SU-DHL-6 (cell line): ENCODE results near the gene EDARADD.

Experiments used
- H2AFZ ChIP-seq: fragments of 200-600 bp; sonication (generic); 2 replicates; pipeline ENCODE4 v1.6.1; 2014; ENCODE audit warnings: low read depth, mild to moderate bottlenecking, moderate library complexity, mixed read lengths, antibody characterized with exemption, low read length; ENCODE audit not compliant: severe bottlenecking
- H3F3A ChIP-seq: fragments of 200-600 bp; shearing (Covaris generic); 2 replicates; pipeline ENCODE4 v1.6.0; 2016; ENCODE audit warnings: antibody characterized with exemption, mild to moderate bottlenecking; ENCODE audit not compliant: insufficient read depth
- H3K27ac ChIP-seq: fragments of 200-600 bp; sonication (generic); 2 replicates; pipeline ENCODE4 v1.5.1; 2016; ENCODE audit warnings: low read depth, mild to moderate bottlenecking, low read length, moderate library complexity, mixed read lengths
- H3K27me3 ChIP-seq: fragments of 200-600 bp; sonication (generic), shearing (Covaris generic); 2 replicates; pipeline ENCODE4 v1.6.0; 2014; ENCODE audit warnings: mild to moderate bottlenecking, low read length
- H3K36me3 ChIP-seq: fragments of 200-600 bp; sonication (generic); 2 replicates; pipeline ENCODE4 v1.6.1; 2014; ENCODE audit warnings: mild to moderate bottlenecking, low read length, mixed read lengths
- H3K4me2 ChIP-seq: fragments of 300-600, 200-600 bp; shearing (Covaris generic), sonication (generic); 2 replicates; pipeline ENCODE4 v1.6.0; 2014; ENCODE audit warnings: low read length, low read depth, mild to moderate bottlenecking; ENCODE audit not compliant: poor library complexity, severe bottlenecking
- H3K4me3 ChIP-seq: fragments of 200-600 bp; sonication (generic); 2 replicates; pipeline ENCODE4 v1.5.1; 2014; ENCODE audit warnings: antibody characterized with exemption, low read length, mild to moderate bottlenecking, mixed read lengths; ENCODE audit not compliant: insufficient read depth, poor library complexity, severe bottlenecking
- H3K79me2 ChIP-seq: fragments of 200-600 bp; sonication (generic); 2 replicates; pipeline ENCODE4 v1.6.1; 2014; ENCODE audit warnings: mild to moderate bottlenecking, low read length, moderate library complexity; ENCODE audit not compliant: insufficient read depth
- H3K9ac ChIP-seq: fragments of 200-600 bp; sonication (generic); 2 replicates; pipeline ENCODE4 v1.7.0; 2014; ENCODE audit warnings: mild to moderate bottlenecking, low read length
- H3K9me2 ChIP-seq: fragments of 200-600 bp; sonication (generic); replicated peaks from 2 replicates; pipeline ENCODE4 v1.6.1; 2014; ENCODE audit warnings: low read length; ENCODE audit not compliant: insufficient read depth
- H3K9me3 ChIP-seq: fragments of 200-600 bp; sonication (generic); 2 replicates; pipeline ENCODE4 v1.6.1; 2014; ENCODE audit warnings: low read length, mixed read lengths; ENCODE audit not compliant: insufficient read depth
- H4K20me1 ChIP-seq: fragments of 200-600 bp; sonication (generic); 2 replicates; pipeline ENCODE4 v1.6.1; 2014; ENCODE audit warnings: low read depth, mild to moderate bottlenecking, antibody characterized with exemption, low read length, moderate library complexity, mixed read lengths
- CTCF ChIP-seq: fragments of 200-600 bp; sonication (generic); IDR thresholded peaks from one replicate; pipeline ENCODE4 v1.5.1; 2017; ENCODE audit warnings: antibody characterized with exemption, mild to moderate bottlenecking, low read length, moderate library complexity; ENCODE audit not compliant: insufficient read depth, poor library complexity, severe bottlenecking
- EZH2phosphoT487 ChIP-seq: fragments of 200-600 bp; sonication (generic), shearing (Covaris generic); conservative IDR thresholded peaks from 2 replicates; pipeline ENCODE4 v1.6.1; 2018; ENCODE audit warnings: mild to moderate bottlenecking, antibody characterized with exemption, low read length, moderate library complexity, mixed read lengths

The EDARADD gene

GRCh38 chr1:236377832-236378535 lies 16.1 kb upstream of the EDARADD start:
- no peak overlapping the region for H2AFZ ChIP-seq
- no peak overlapping the region for H3K9ac ChIP-seq
- no peaks in the 10 kb centered on the region for H4K20me1 ChIP-seq
- H3K9me3 ChIP-seq: no peaks in the 10 kb centered on the region
- H3F3A ChIP-seq: no peaks in the 10 kb centered on the region
- H3K79me2 ChIP-seq: no peaks in the 10 kb centered on the region
- H3K4me2 ChIP-seq: no peak overlapping the region
- no peak overlapping the region for H3K4me3 ChIP-seq
- no peaks in the 10 kb centered on the region for H3K9me2 ChIP-seq
- H3K27ac ChIP-seq: no peak overlapping the region
- no peaks in the 10 kb centered on the region for H3K27me3 ChIP-seq
- H3K36me3 ChIP-seq: no peaks in the 10 kb centered on the region
- TF ChIP-seq CTCF: no peak

- H3K27ac ChIP-seq: no peak overlapping the region
- H3K9ac ChIP-seq: no peak overlapping the region
- no peaks in the 10 kb centered on the region for H3F3A ChIP-seq
- no peaks in the 10 kb centered on the region for H4K20me1 ChIP-seq
- H2AFZ ChIP-seq: no peak overlapping the region
- no peaks in the 10 kb centered on the region for H3K9me3 ChIP-seq
- no peaks in the 10 kb centered on the region for H3K36me3 ChIP-seq
- no peaks in the 10 kb centered on the region for H3K9me2 ChIP-seq
- no peaks in the 10 kb centered on the region for H3K27me3 ChIP-seq
- no peaks in the 10 kb centered on the region for H3K79me2 ChIP-seq
- TF ChIP-seq EZH2phosphoT487: no peak
- TF ChIP-seq CTCF: no peak
- H3K4me3 ChIP-seq: no peak overlapping the region
- no peak overlapping the region for H3K4me2 ChIP-seq
Observed at GRCh38 chr1:236381565-236382158, 12.4 kb upstream of the EDARADD start.

GRCh38 chr1:236388332-236388731 lies 5.8 kb upstream of the EDARADD start:
- Histone ChIP-seq H3K4me3 (no peak overlapping the region), H3K9me3 (no peaks in the 10 kb centered on the region), H3K9me2 (no peaks in the 10 kb centered on the region), H3F3A (no peaks in the 10 kb centered on the region), H3K4me2 (no peak overlapping the region), H3K9ac (no peak overlapping the region), H3K79me2 (no peaks in the 10 kb centered on the region), H2AFZ (no peak overlapping the region), H3K27me3 (no peaks in the 10 kb centered on the region), H3K27ac (no peak overlapping the region), H3K36me3 (no peaks in the 10 kb centered on the region), H4K20me1 (no peaks in the 10 kb centered on the region)
- no peak for TF ChIP-seq CTCF
- no peak for TF ChIP-seq EZH2phosphoT487
